ENCODE measurements around the gene FCRL1. TPM values are rescaled to one million over a fixed set of nuclear protein-coding genes. Genes with fewer than 3 reads are reported as not detected.

FCRL1 gene
- total RNA-seq, 2 experiments from 2014 or later, result not detected

DNA sequence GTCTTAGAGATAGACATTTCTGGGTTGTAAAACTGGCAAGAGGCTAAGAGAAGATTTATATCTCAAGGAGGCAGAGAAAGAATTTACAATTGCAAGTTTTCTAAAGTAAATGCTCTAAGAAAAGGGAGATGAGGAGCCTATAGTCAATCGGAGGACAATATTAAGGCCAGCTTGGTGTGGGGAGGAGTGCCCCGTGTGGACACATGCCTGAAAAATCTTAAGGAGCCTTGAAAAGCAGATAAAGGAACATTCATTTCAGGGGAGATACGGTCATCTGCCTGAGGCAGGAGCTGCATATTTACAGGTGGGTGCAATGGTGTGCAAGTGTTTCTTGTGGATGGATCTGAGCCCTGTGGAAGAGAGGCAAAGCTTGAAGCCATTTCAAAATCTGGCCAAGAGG, 68.6 kb downstream of the FCRL1 start:
- no peak for DNase-seq
- H3K4me3 Mint-ChIP-seq, result no peak overlapping the region
- no peak overlapping the region for H3K27ac Mint-ChIP-seq
- H3K4me1 Mint-ChIP-seq (ENCODE audit: low read depth), result no peaks in the 10 kb centered on the region
- H3K9me3 Mint-ChIP-seq, result no peaks in the 10 kb centered on the region
- CTCF ChIA-PET, result no interaction called here
- H3K27me3 Mint-ChIP-seq, result peaks cover 5% of the 10 kb centered on the region
- POLR2A ChIA-PET, result no interaction called here
- H3K36me3 Mint-ChIP-seq, result no peaks in the 10 kb centered on the region
- intact Hi-C loops (cut with micrococcal nuclease), result no loop called here

GRCh38 chr1:157748262-157748817, 71.6 kb downstream of the FCRL1 start:
- no peaks in the 10 kb centered on the region for H3K36me3 Mint-ChIP-seq
- no peak overlapping the region for H3K27ac Mint-ChIP-seq
- H3K9me3 Mint-ChIP-seq, result no peaks in the 10 kb centered on the region
- H3K4me1 Mint-ChIP-seq (ENCODE audit: low read depth), result no peaks in the 10 kb centered on the region
- no peak for DNase-seq
- CTCF ChIA-PET, result no interaction called here
- POLR2A ChIA-PET, result no interaction called here
- no peak overlapping the region for H3K4me3 Mint-ChIP-seq
- H3K27me3 Mint-ChIP-seq, result peaks cover 5% of the 10 kb centered on the region
- intact Hi-C loops (cut with micrococcal nuclease), result no loop called here

Other genes with a start within 250 kb of the FCRL1 start
- not detected for gene FCRL4, start 222.0 kb downstream of the FCRL1 start, total RNA-seq
- gene FCRL3, start 119.4 kb downstream of the FCRL1 start, total RNA-seq, result under 1 TPM; 0.69 to 0.82 TPM
- not detected for gene FCRL2, start 43.0 kb downstream of the FCRL1 start, total RNA-seq
- not detected for gene CD5L, start 21.7 kb upstream of the FCRL1 start, total RNA-seq
- gene KIRREL1, start 173.5 kb upstream of the FCRL1 start, total RNA-seq, result not detected